Activated T-cell treated with anti-CD3 and anti-CD28 coated beads, Interleukin-2, amount 50 U/mL, for 1 hour (primary cell): ENCODE results near the gene VRK3.
"Not testable (repeated sequence)": the region's sequence is repeated elsewhere in the genome, so short reads cannot be mapped to it uniquely, and the experiment has no call there.

Experiments
- DNase-seq: peaks from one replicate; pipeline ENCODE4 v3.0.0-alpha.2; 2020

Gene VRK3

DNA sequence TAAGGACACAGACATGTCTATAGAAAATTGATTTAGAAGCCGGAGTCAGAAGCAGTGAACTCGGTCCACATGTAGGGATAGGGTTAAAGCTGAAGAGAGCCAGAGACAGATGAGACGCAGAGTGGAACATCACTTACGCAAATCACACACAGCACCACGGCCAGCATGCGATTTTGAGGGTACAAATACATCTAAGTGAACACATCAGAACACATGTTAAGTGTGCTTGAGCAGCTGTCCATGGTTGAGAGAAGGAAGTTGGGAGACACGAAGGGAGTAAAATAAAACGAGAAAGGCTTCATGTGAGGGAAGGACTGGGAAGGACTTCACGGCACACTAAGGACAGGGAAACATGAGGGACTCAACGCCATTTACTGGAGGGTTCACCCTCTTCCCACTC lies 38.8 kb downstream of the VRK3 start:
- no peak for DNase-seq

DNA sequence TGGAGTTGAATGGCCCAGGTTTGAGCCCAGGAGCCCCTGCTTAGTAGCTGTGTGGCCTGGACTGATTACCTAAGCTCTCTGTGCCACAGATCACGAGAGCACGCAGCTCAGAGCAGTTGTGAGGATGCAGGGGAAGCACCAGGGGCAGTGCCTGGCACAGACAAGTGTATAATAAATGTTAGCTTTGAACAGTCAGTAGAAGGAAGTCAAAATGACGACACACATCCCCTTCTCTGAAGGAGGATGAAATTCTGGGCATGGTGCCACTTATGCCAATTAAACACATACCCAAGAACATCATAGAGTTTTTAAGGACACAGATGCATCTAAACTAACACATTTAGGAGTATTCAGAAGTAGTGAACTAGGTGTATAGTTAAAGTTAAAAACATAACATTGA lies 39.3 kb downstream of the VRK3 start:
- DNase-seq: no peak

- DNase-seq: no peak
These were observed 40.7 kb downstream of the VRK3 start for GRCh38 chr19:49984491-49984890.

GRCh38 chr19:49983645-49984229 lies 41.4 kb downstream of the VRK3 start:
- peak; percentile 78 for DNase-seq

- no peak for DNase-seq
These were observed 43.3 kb downstream of the VRK3 start for GRCh38 chr19:49981603-49982593.

DNA sequence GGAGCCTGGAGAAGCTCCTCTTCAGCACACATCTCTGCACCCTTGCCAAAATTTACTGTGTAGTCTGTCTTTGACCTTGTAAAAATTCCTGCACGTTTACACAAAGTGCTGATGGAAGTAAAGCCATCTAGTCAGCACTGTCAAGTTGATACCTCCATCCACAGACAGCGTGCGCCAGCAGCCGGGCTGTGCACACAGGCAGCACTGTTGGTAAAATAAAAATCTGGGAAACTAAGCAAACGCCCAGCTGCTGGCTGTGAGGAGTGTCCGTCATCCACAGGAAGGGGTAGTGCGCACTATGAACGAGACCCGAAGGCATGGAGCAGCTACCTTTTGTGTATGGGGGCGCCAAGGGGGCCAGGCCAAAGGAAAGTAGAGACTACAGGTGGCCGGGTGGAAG lies 46.8 kb downstream of the VRK3 start:
- no peak for DNase-seq

DNA sequence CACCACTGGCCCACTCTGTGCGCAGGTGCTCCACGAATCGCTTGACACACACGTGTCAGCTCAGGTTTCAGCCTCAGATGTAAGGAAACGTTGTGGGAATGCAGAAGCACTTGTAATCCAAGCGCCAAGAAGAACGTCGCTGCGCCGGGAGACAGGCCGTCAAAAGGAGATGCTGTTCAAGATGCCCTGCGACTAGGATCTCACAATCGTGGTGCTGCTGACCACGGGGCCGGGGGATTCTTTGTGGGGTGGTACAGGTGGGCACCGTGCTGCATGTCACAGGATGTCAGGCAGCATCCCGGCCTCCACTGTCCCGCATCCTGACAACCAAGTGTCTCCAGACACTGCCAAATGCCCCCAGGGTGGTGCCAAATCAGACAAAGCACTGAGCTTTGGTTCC lies 47.3 kb downstream of the VRK3 start:
- no peak for DNase-seq

DNA sequence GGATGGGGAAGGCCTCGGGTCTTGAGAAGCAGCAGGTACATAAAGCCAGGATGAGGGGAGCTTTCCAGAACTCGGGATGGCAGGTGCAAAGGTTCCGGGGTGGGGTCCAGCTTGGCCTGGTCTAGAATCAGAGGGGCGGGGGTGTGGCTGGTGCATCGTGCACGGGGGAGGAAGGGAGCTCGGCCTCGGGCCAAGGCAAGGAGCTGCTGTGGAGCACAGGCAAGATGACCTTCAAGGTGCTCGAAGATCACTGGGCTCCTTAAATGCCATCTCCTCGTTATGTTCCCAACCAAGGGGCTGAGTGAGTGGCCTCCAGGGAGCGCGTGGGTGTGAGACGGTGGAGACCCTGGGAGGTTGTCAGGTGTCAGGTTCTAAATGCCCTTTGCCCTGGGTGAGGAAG lies 48.1 kb downstream of the VRK3 start:
- no peak for DNase-seq

DNA sequence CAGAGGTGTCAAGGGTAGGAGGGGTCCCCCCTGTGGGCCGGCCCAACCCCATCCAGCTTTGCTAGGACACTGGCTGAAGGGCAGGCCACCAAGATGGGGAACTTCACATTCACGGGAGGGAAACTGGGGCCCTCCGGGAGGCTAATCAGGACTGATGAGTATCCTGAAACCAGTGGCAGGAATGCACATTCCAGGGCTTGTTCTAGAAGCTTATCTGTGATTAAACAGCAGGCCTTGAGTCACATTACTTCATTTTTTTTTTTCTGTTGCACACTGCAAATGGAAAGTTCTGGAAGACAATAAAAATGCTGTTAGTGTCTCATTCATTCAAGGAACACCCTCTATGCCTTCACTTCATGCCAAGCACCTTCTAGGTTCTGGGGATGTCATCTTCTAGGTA lies 48.7 kb downstream of the VRK3 start:
- no peak for DNase-seq

DNA sequence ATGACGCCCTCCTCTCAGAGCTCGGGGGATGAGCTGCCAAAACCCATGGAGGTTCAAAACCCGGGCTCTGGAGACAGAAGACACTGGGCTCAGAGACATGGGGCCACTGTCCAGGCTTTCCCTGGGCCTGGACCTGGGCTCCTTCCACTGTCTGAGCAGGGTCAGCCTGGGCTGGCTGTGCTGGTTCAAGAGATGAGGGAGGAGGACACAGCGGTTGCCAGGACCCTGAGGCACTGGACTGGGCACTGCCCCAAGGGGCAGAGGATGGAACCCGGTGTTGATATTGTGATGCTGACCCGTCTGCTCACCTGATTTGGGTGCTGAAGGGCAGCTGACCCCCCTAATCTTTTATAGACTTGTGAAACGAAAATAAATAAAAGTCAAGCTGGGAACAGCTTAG lies 50.1 kb downstream of the VRK3 start:
- DNase-seq: no peak

DNA sequence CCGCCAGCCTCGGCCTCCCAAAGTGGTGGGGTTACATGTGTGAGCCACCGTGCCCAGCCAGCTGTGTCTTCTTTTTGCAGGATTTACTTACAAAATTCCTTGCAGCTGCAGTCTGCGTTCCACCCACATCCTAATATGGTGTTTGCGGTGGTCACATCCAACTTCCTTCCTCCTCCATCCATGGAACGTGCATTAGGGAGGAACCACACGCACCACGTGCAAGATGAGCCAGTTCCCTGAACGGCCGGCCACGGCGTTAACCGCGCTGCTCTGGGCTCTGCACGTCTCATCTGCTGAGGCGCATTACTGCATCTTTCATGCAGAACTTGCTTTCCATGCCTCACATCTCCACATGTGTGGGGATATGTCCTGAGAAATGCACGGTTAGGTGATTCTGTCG lies 51.2 kb downstream of the VRK3 start:
- no peak for DNase-seq

GRCh38 chr19:49972841-49973240 lies 52.3 kb downstream of the VRK3 start:
- DNase-seq: no peak

- no peak for DNase-seq
These were observed 53.2 kb downstream of the VRK3 start for GRCh38 chr19:49971991-49972411.

- not testable (repeated sequence) for DNase-seq
These were observed 55.8 kb downstream of the VRK3 start for GRCh38 chr19:49969355-49969754.

DNA sequence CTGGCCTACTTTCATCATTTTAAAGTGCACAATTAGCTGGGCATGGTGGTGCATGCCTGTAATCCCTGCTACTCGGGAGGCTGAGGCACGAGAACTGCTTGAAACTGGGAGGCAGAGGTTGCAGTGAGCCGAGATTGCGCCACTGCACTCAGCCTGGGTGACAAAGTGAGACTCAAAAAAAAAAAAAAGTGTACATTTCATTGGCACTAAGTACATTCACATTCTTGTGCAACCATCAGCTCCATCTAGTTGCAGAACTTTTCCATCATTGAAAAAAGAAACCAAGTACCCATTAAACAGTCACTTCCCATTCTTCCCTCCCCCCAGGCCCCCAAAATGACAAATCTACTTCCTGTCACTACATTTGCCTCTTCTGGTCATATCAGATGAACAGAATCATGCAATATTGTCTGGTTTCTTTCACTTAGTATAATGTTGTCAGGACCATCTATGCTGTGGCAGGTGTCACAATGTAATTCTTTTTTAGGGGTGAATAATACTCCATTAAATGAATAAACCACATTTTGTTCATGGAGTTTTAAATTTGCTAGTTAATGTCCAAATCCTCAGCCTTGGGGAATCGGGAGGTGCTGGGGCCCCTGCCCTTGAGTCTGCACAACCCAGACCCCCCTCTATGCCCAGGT lies 56.8 kb downstream of the VRK3 start:
- no peak for DNase-seq

- DNase-seq: not testable (repeated sequence)
These were observed 64.2 kb downstream of the VRK3 start, which contains the start of gene SIGLEC11 for GRCh38 chr19:49960980-49961379. TSS of gene SIGLEC11 (minus strand) at chr19:49961172. CDS start at chr19:49961081, 91 bp downstream.

GRCh38 chr19:49959892-49960291 lies 65.3 kb downstream of the VRK3 start:
- DNase-seq: not testable (repeated sequence)

- DNase-seq: not testable (repeated sequence)
These were observed 66.6 kb downstream of the VRK3 start for GRCh38 chr19:49958596-49958995.

DNA sequence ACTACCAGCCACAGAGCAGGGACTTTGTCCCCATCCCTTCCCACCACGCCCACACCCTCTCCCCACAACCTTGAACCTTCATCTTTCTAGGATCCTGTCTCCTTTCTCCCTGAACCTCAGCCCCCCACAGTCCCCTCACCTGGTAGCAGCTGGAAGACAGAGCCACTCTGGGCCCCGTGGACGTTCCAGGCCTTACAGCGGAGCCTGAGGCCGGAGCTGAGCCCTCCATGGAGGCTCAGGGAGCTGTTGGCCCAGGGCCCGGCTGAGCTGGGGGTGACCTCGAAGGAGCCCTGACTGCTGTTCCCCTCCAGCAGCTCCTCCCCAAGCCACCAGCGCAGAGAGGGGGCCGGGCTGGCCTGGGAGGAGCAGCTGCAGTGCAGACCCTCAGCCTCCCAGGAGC lies 67.0 kb downstream of the VRK3 start:
- DNase-seq: not testable (repeated sequence)

GRCh38 chr19:49957262-49957915 lies 67.8 kb downstream of the VRK3 start:
- DNase-seq: no peak

DNA sequence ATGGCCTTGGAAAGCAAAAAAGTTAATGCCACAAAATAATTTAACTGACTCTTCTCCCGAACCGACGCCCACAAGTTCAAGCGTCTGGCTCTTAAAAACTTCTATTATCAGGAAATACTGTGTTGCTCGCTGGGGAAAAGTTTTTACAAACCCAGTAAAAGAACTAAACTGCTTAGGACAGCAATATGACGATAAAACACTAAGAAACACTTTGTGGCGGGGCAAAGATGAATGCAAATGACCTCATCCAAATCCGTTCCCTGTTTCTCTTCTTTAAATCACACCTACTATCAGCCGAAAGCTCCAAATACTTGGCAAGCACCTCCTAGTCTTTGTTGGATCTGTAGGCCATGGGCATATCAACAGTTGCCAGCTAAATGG lies 69.1 kb downstream of the VRK3 start:
- no peak for DNase-seq

DNA sequence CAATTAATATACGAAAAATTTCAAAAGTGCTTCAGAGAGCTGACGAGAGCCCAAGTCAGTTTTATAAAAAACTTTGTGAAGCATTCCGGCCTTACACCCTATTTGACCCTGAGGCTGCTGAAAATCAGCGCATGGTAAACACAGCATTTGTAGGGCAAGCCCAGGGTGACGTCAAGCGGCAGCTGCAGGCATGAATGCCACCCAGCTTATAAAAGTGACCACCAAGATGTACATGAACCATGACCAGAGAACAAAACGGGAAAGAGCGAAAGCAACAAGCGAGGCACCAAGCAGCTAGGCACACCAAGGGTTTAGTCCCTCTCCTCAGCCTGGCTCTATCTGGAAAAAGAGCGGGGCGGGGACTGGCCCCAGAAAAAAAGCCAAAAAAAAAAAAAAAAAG lies 70.2 kb downstream of the VRK3 start:
- DNase-seq: no peak
